Measurements from ENCODE around the gene RARG.
"Not testable (repeated sequence)": the region's sequence is repeated elsewhere in the genome, so short reads cannot be mapped to it uniquely, and the experiment has no call there.

RARG gene

GRCh38 chr12:53187145-53187899 is 44.7 kb downstream of the RARG start:
- no peak for DNase-seq

GRCh38 chr12:53186745-53187144 is 45.3 kb downstream of the RARG start:
- no peak for DNase-seq

GRCh38 chr12:53185582-53186153 is 46.3 kb downstream of the RARG start:
- DNase-seq = no peak

GRCh38 chr12:53184828-53185227 is 47.2 kb downstream of the RARG start:
- DNase-seq = no peak

- DNase-seq = no peak
Measured at GRCh38 chr12:53182903-53183302, 49.1 kb downstream of the RARG start.

- no peak for DNase-seq
Measured at GRCh38 chr12:53181935-53182334, 50.1 kb downstream of the RARG start.

- no peak for DNase-seq
Measured at GRCh38 chr12:53180931-53181645, 50.9 kb downstream of the RARG start.

- peak; percentile 84 for DNase-seq
Measured at GRCh38 chr12:53180220-53180930, 51.6 kb downstream of the RARG start, which contains the start of the genes CSAD and ZNF740. Gene CSAD, minus strand, starts transcription at chr12:53180925. Its CDS starts 7,455 bp downstream, at chr12:53173470. Gene ZNF740, plus strand, starts transcription at chr12:53180722. Its CDS starts 1,262 bp downstream, at chr12:53181984.

- DNase-seq = no peak
Measured at GRCh38 chr12:53179687-53180219, 52.3 kb downstream of the RARG start.

GRCh38 chr12:53178803-53179202 is 53.2 kb downstream of the RARG start:
- not testable (repeated sequence) for DNase-seq

GRCh38 chr12:53177447-53177846 is 54.6 kb downstream of the RARG start:
- DNase-seq = not testable (repeated sequence)

- no peak for DNase-seq
Measured at GRCh38 chr12:53176750-53177149, 55.3 kb downstream of the RARG start.

- no peak for DNase-seq
Measured at GRCh38 chr12:53174881-53175491, 57.0 kb downstream of the RARG start.

GRCh38 chr12:53173085-53173715 is 58.8 kb downstream of the RARG start:
- no peak for DNase-seq

- DNase-seq = no peak
Measured at GRCh38 chr12:53172352-53172751, 59.7 kb downstream of the RARG start.

GRCh38 chr12:53171725-53172329 is 60.2 kb downstream of the RARG start:
- no peak for DNase-seq

GRCh38 chr12:53170876-53171724 is 60.9 kb downstream of the RARG start:
- no peak for DNase-seq

- no peak for DNase-seq
Measured at GRCh38 chr12:53170215-53170614, 61.8 kb downstream of the RARG start.

- DNase-seq = no peak
Measured at GRCh38 chr12:53169644-53170043, 62.4 kb downstream of the RARG start.

GRCh38 chr12:53166837-53167236 is 65.2 kb downstream of the RARG start:
- DNase-seq = no peak

All from NCI-H524 treated with DMSO at 0.1 percent for 48 hours (cell line).